ENCODE data around the gene ABCG4.
"Not testable (repeated sequence)": the region's sequence is repeated elsewhere in the genome, so short reads cannot be mapped to it uniquely, and the experiment has no call there.

The ABCG4 gene

DNA sequence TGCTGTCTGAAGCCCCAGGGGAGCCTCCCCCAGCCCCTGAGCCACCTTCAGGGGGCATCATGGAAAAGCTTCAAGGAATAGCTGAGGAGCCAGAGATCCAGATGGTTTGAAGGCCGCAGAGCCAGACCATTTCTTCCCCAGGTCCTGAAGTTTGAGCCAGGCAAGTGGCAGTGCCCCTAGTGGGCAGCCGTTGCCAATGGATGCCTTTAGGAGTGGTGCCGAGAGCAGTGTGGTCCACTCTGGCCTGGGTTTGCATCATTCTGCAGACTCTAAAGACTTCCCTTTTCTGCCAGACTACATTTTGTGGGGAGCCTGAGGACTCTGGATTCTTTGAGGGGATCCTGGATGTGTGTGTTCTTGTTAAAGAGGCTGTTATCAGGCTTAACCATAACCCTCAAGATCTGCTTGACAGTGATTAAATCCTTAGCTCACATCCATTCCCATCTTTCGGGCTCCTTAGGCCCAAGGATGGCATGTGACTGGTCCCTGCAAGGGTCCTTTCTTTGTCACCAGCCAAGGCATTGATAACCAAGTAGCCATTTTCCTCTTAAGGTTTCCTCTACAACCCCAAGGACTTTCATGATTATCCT, 14.4 kb upstream of the ABCG4 start:
- 72% methylated on average over 3 of the region's 4 CpGs for WGBS (ENCODE audit: insufficient coverage)
- Histone ChIP-seq H3K4me1 (ENCODE audit: control extremely low read depth in 1 of 4, control insufficient read depth in 4 of 4, insufficient read depth in 4 of 4, low read length in 3 of 4) (no peaks in the 10 kb centered on the region), H3K27ac (ENCODE audit: insufficient read depth in 1 of 2, low read depth in 1 of 2, low read length in 2 of 2, poor library complexity in 1 of 2, severe bottlenecking in 2 of 2) (no peak overlapping the region), H3K4me3 (ENCODE audit: control insufficient read depth in 1 of 7, extremely low read depth in 1 of 7, insufficient read depth in 4 of 7, low read depth in 2 of 7, low read length in 6 of 7) (no peak overlapping the region), H3K36me3 (ENCODE audit: control insufficient read depth in 4 of 4, insufficient read depth in 4 of 4, low read length in 3 of 4) (peaks cover 20 to 54% (median 47%) of the 10 kb centered on the region in 4 experiments), H3K9me3 (ENCODE audit: control extremely low read depth in 1 of 5, control insufficient read depth in 4 of 5, insufficient read depth in 2 of 5, low read depth in 1 of 5, low read length in 4 of 5) (no peaks in the 10 kb centered on the region), H3K27me3 (replicated peaks in 2 of 5; ENCODE audit: control insufficient read depth in 4 of 5, insufficient read depth in 5 of 5, low read length in 4 of 5) (no peaks in the 10 kb centered on the region)
- ChIA-PET CTCF (interaction anchor here (0.8 to 2.1 kb wide), 8 partner anchors 11 to 71 kb away, joined by 3 to 6 read pairs (median 4); partner anchors contain the start of gene CBL), POLR2A (no interaction called here)
- DNase-seq, result peak in 2 of 3 donors; percentile 54 to 55

GRCh38 chr11:119139276-119139675, 9.6 kb upstream of the ABCG4 start:
- H3K4me3 ChIP-seq (ENCODE audit: control insufficient read depth in 1 of 7, extremely low read depth in 1 of 7, insufficient read depth in 4 of 7, low read depth in 2 of 7, low read length in 6 of 7); H3K27me3 ChIP-seq (replicated peaks in 2 of 5; ENCODE audit: control insufficient read depth in 4 of 5, insufficient read depth in 5 of 5, low read length in 4 of 5); H3K4me1 ChIP-seq (ENCODE audit: control extremely low read depth in 1 of 4, control insufficient read depth in 4 of 4, insufficient read depth in 4 of 4, low read length in 3 of 4); H3K27ac ChIP-seq (ENCODE audit: insufficient read depth in 1 of 2, low read depth in 1 of 2, low read length in 2 of 2, poor library complexity in 1 of 2, severe bottlenecking in 2 of 2); H3K9me3 ChIP-seq (ENCODE audit: control extremely low read depth in 1 of 5, control insufficient read depth in 4 of 5, insufficient read depth in 2 of 5, low read depth in 1 of 5, low read length in 4 of 5); DNase-seq: not testable (repeated sequence)
- ChIA-PET POLR2A (interaction anchor here (0.6 to 0.8 kb wide), 2 partner anchors 9 to 145 kb away, joined by 3 to 4 read pairs; no protein-coding TSS in a partner anchor), CTCF (interaction anchor here (0.7 to 1.6 kb wide), 3 partner anchors 16 to 160 kb away, joined by 3 read pairs; no protein-coding TSS in a partner anchor)
- 100% methylated on average over 3 of the region's 10 CpGs for WGBS (ENCODE audit: insufficient coverage)
- peaks cover 5 to 10% (median 8%) of the 10 kb centered on the region in 4 experiments for H3K36me3 ChIP-seq (ENCODE audit: control insufficient read depth in 4 of 4, insufficient read depth in 4 of 4, low read length in 3 of 4)

- no peaks in the 10 kb centered on the region for H3K36me3 ChIP-seq (ENCODE audit: control insufficient read depth in 4 of 4, insufficient read depth in 4 of 4, low read length in 3 of 4)
- no peak overlapping the region for H3K27ac ChIP-seq (ENCODE audit: insufficient read depth in 1 of 2, low read depth in 1 of 2, low read length in 2 of 2, poor library complexity in 1 of 2, severe bottlenecking in 2 of 2)
- CTCF ChIA-PET, result interaction anchor here (0.7 to 5.0 kb wide), 13 partner anchors 10 to 139 kb away, joined by 3 to 29 read pairs (median 4); no protein-coding TSS in a partner anchor
- peaks cover 0 to 18% (median 16%) of the 10 kb centered on the region in 4 experiments for H3K4me1 ChIP-seq (ENCODE audit: control extremely low read depth in 1 of 4, control insufficient read depth in 4 of 4, insufficient read depth in 4 of 4, low read length in 3 of 4)
- 13% methylated on average over 3 of the region's 7 CpGs for WGBS (ENCODE audit: insufficient coverage)
- no peak overlapping the region for H3K4me3 ChIP-seq (ENCODE audit: control insufficient read depth in 1 of 7, extremely low read depth in 1 of 7, insufficient read depth in 4 of 7, low read depth in 2 of 7, low read length in 6 of 7)
- H3K9me3 ChIP-seq (ENCODE audit: control extremely low read depth in 1 of 5, control insufficient read depth in 4 of 5, insufficient read depth in 2 of 5, low read depth in 1 of 5, low read length in 4 of 5), result no peaks in the 10 kb centered on the region
- H3K27me3 ChIP-seq (replicated peaks in 2 of 5; ENCODE audit: control insufficient read depth in 4 of 5, insufficient read depth in 5 of 5, low read length in 4 of 5), result peaks cover 0 to 38% (median 19%) of the 10 kb centered on the region in 5 experiments
- POLR2A ChIA-PET, result interaction anchor here (1.1 to 1.3 kb wide), 2 partner anchors 50 to 58 kb away, joined by 3 to 4 read pairs; no protein-coding TSS in a partner anchor
- peak; percentile 71 to 86 (median 84) for DNase-seq
Measured at GRCh38 chr11:119144825-119145486, 3.9 kb upstream of the ABCG4 start.

GRCh38 chr11:119145551-119145950, 3.3 kb upstream of the ABCG4 start:
- Histone ChIP-seq H3K9me3 (ENCODE audit: control extremely low read depth in 1 of 5, control insufficient read depth in 4 of 5, insufficient read depth in 2 of 5, low read depth in 1 of 5, low read length in 4 of 5) (no peaks in the 10 kb centered on the region), H3K27ac (ENCODE audit: insufficient read depth in 1 of 2, low read depth in 1 of 2, low read length in 2 of 2, poor library complexity in 1 of 2, severe bottlenecking in 2 of 2) (no peak overlapping the region), H3K36me3 (ENCODE audit: control insufficient read depth in 4 of 4, insufficient read depth in 4 of 4, low read length in 3 of 4) (no peaks in the 10 kb centered on the region), H3K4me1 (ENCODE audit: control extremely low read depth in 1 of 4, control insufficient read depth in 4 of 4, insufficient read depth in 4 of 4, low read length in 3 of 4) (peaks cover 0 to 18% (median 17%) of the 10 kb centered on the region in 4 experiments), H3K27me3 (replicated peaks in 2 of 5; ENCODE audit: control insufficient read depth in 4 of 5, insufficient read depth in 5 of 5, low read length in 4 of 5) (peaks cover 0 to 44% (median 24%) of the 10 kb centered on the region in 5 experiments), H3K4me3 (ENCODE audit: control insufficient read depth in 1 of 7, extremely low read depth in 1 of 7, insufficient read depth in 4 of 7, low read depth in 2 of 7, low read length in 6 of 7) (no peak overlapping the region)
- ChIA-PET POLR2A (interaction anchor here (0.7 to 1.3 kb wide), 3 partner anchors 17 to 58 kb away, joined by 3 to 4 read pairs (median 3); no protein-coding TSS in a partner anchor), CTCF (interaction anchor here (0.6 to 5.0 kb wide), 13 partner anchors 9 to 178 kb away, joined by 3 to 29 read pairs (median 4); no protein-coding TSS in a partner anchor)
- 63% methylated on average over 3 of the region's 3 CpGs for WGBS (ENCODE audit: insufficient coverage)
- DNase-seq, result no peak

GRCh38 chr11:119147604-119148333, 1.1 kb upstream of the ABCG4 start:
- Histone ChIP-seq H3K27me3 (replicated peaks in 2 of 5; ENCODE audit: control insufficient read depth in 4 of 5, insufficient read depth in 5 of 5, low read length in 4 of 5) (peaks cover 0 to 54% (median 33%) of the 10 kb centered on the region in 5 experiments), H3K9me3 (ENCODE audit: control extremely low read depth in 1 of 5, control insufficient read depth in 4 of 5, insufficient read depth in 2 of 5, low read depth in 1 of 5, low read length in 4 of 5) (no peaks in the 10 kb centered on the region), H3K4me3 (ENCODE audit: control insufficient read depth in 1 of 7, extremely low read depth in 1 of 7, insufficient read depth in 4 of 7, low read depth in 2 of 7, low read length in 6 of 7) (no peak overlapping the region), H3K36me3 (ENCODE audit: control insufficient read depth in 4 of 4, insufficient read depth in 4 of 4, low read length in 3 of 4) (no peaks in the 10 kb centered on the region), H3K27ac (ENCODE audit: insufficient read depth in 1 of 2, low read depth in 1 of 2, low read length in 2 of 2, poor library complexity in 1 of 2, severe bottlenecking in 2 of 2) (no peak overlapping the region), H3K4me1 (ENCODE audit: control extremely low read depth in 1 of 4, control insufficient read depth in 4 of 4, insufficient read depth in 4 of 4, low read length in 3 of 4) (peaks cover 0 to 18% (median 17%) of the 10 kb centered on the region in 4 experiments)
- ChIA-PET POLR2A (interaction anchor here (0.5 kb wide), 1 partner anchor 54 kb away, joined by 3 read pairs; no protein-coding TSS in a partner anchor), CTCF (interaction anchor here (0.8 to 3.0 kb wide), 3 partner anchors 21 to 49 kb away, joined by 3 to 9 read pairs (median 4); no protein-coding TSS in a partner anchor)
- no CpG with 5 or more reads among the region's 6 CpGs for WGBS (ENCODE audit: insufficient coverage)
- DNase-seq, result peak in 1 of 3 donors; percentile 33

DNA sequence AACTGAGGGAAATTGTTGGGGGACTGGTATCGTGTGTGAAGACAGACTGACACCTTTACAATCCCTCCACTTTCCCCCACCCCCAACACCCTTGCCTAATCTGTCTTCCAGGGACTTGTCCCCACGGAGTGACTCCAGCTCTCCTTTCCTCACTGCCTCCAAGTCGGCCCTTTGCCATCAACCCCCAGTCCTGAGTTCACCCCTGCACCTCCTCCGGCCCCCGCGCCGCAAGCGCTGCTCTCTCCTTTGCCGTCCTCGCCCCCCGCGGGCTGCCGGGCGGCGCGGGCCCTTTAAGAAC, 183 bp upstream of the ABCG4 start:
- POLR2A ChIA-PET, result no interaction called here
- H3K4me3 ChIP-seq (ENCODE audit: control insufficient read depth in 1 of 7, extremely low read depth in 1 of 7, insufficient read depth in 4 of 7, low read depth in 2 of 7, low read length in 6 of 7), result peak overlapping the region in 6 of 7 experiments; percentile 19 to 72 (median 59)
- 0% methylated on average over 8 of the region's 16 CpGs for WGBS (ENCODE audit: insufficient coverage)
- no peak for DNase-seq
- H3K27ac ChIP-seq (ENCODE audit: insufficient read depth in 1 of 2, low read depth in 1 of 2, low read length in 2 of 2, poor library complexity in 1 of 2, severe bottlenecking in 2 of 2), result no peak overlapping the region
- H3K36me3 ChIP-seq (ENCODE audit: control insufficient read depth in 4 of 4, insufficient read depth in 4 of 4, low read length in 3 of 4), result no peaks in the 10 kb centered on the region
- CTCF ChIA-PET, result interaction anchor here (1.5 kb wide), 1 partner anchor 48 kb away, joined by 4 read pairs; no protein-coding TSS in a partner anchor
- H3K27me3 ChIP-seq (replicated peaks in 2 of 5; ENCODE audit: control insufficient read depth in 4 of 5, insufficient read depth in 5 of 5, low read length in 4 of 5), result peaks cover 0 to 54% (median 33%) of the 10 kb centered on the region in 5 experiments
- peaks cover 0 to 18% (median 17%) of the 10 kb centered on the region in 4 experiments for H3K4me1 ChIP-seq (ENCODE audit: control extremely low read depth in 1 of 4, control insufficient read depth in 4 of 4, insufficient read depth in 4 of 4, low read length in 3 of 4)
- H3K9me3 ChIP-seq (ENCODE audit: control extremely low read depth in 1 of 5, control insufficient read depth in 4 of 5, insufficient read depth in 2 of 5, low read depth in 1 of 5, low read length in 4 of 5), result no peaks in the 10 kb centered on the region
